GM03348 (cell line): ENCODE results near the gene BGN.

ENCODE experiments used
- DNase-seq: peaks from one replicate; pipeline ENCODE4 v3.0.0; 2012; ENCODE audit warnings: low spot score

BGN gene

GRCh38 chrX:153507484-153508178, 12.9 kb downstream of the BGN start:
- peak; percentile 85 for DNase-seq

GRCh38 chrX:153509592-153509991, 14.8 kb downstream of the BGN start:
- DNase-seq = no peak

GRCh38 chrX:153510383-153510782, 15.6 kb downstream of the BGN start:
- DNase-seq = no peak

GRCh38 chrX:153511784-153512500, 17.2 kb downstream of the BGN start:
- DNase-seq = no peak

GRCh38 chrX:153512501-153512893, 17.7 kb downstream of the BGN start:
- no peak for DNase-seq

- no peak for DNase-seq
Observed at GRCh38 chrX:153513265-153513664, 18.5 kb downstream of the BGN start.

GRCh38 chrX:153514259-153514658, 19.5 kb downstream of the BGN start:
- DNase-seq = no peak

- no peak for DNase-seq
Observed at GRCh38 chrX:153515435-153515834, 20.7 kb downstream of the BGN start.

GRCh38 chrX:153516073-153516472, 21.3 kb downstream of the BGN start:
- DNase-seq = no peak

- DNase-seq = no peak
Observed at GRCh38 chrX:153517423-153517822, 22.6 kb downstream of the BGN start, which contains the start of gene ATP2B3. Gene ATP2B3 (plus strand): TSS chrX:153517642. CDS start chrX:153536248, 18,606 bp downstream.

- no peak for DNase-seq
Observed at GRCh38 chrX:153517946-153518834, 23.4 kb downstream of the BGN start.

- DNase-seq = peak; percentile 74
Observed at GRCh38 chrX:153519569-153520286, 24.9 kb downstream of the BGN start.

- DNase-seq = no peak
Observed at GRCh38 chrX:153520287-153520917, 25.6 kb downstream of the BGN start.

- DNase-seq = peak; percentile 59
Observed at GRCh38 chrX:153521034-153521433, 26.3 kb downstream of the BGN start.

- DNase-seq = no peak
Observed at GRCh38 chrX:153522259-153522658, 27.5 kb downstream of the BGN start.

- DNase-seq = no peak
Observed at GRCh38 chrX:153523269-153523668, 28.5 kb downstream of the BGN start.

- DNase-seq = no peak
Observed at GRCh38 chrX:153524234-153524633, 29.5 kb downstream of the BGN start.

GRCh38 chrX:153525451-153525850, 30.7 kb downstream of the BGN start:
- DNase-seq = no peak

- DNase-seq = no peak
Observed at GRCh38 chrX:153526042-153526441, 31.3 kb downstream of the BGN start.

- DNase-seq = no peak
Observed at GRCh38 chrX:153526801-153527200, 32.0 kb downstream of the BGN start.

GRCh38 chrX:153527208-153527607, 32.4 kb downstream of the BGN start:
- DNase-seq = no peak
